SK-N-SH treated with all-trans-retinoic acid at 6 μM for 48 hours (cell line): ENCODE data around the gene ST6GALNAC1.

Source experiments
- ATAC-seq: fragments of 200-7000 bp; cut with Tn5 transposase; 3 replicates; pipeline ENCODE4 v1.9.1; 2020; ENCODE audit warnings: mild to moderate bottlenecking, moderate library complexity
- BACH2 ChIP-seq: fragments of 250-450 bp; sonication (Bioruptor Pico); IDR thresholded peaks from 2 replicates; pipeline ENCODE4 v1.9.0; 2021; ENCODE audit warnings: mild to moderate bottlenecking, borderline replicate concordance
- CSDC2 ChIP-seq: fragments of 250-450 bp; sonication (Bioruptor Pico); IDR thresholded peaks from 2 replicates; pipeline ENCODE4 v1.5.0; 2020; ENCODE audit warnings: mild to moderate bottlenecking, moderate library complexity
- ESRRG ChIP-seq: fragments of 250-450 bp; sonication (Bioruptor Pico); IDR thresholded peaks from 2 replicates; pipeline ENCODE4 v1.6.1; 2021; ENCODE audit warnings: mild to moderate bottlenecking
- GLIS3 ChIP-seq: fragments of 250-450 bp; sonication (Bioruptor Pico); IDR thresholded peaks from 2 replicates; pipeline ENCODE4 v1.5.0; 2020; ENCODE audit warnings: mild to moderate bottlenecking, moderate library complexity
- ISL1 ChIP-seq: fragments of 250-450 bp; sonication (Bioruptor Pico); IDR thresholded peaks from 2 replicates; pipeline ENCODE4 v2.1.2; 2022; ENCODE audit warnings: mild to moderate bottlenecking, moderate library complexity
- OSR1 ChIP-seq: fragments of 250-450 bp; sonication (Bioruptor Pico); IDR thresholded peaks from 2 replicates; pipeline ENCODE4 v1.8.0; 2022; ENCODE audit warnings: moderate library complexity, mild to moderate bottlenecking, inconsistent platforms
- PPARA ChIP-seq: fragments of 250-450 bp; sonication (Bioruptor Pico); IDR thresholded peaks from 2 replicates; pipeline ENCODE4 v1.5.0; 2020; ENCODE audit warnings: mild to moderate bottlenecking, borderline replicate concordance
- RARB ChIP-seq: fragments of 250-450 bp; sonication (Bioruptor Pico); IDR thresholded peaks from 2 replicates; pipeline ENCODE4 v1.8.0; 2021; ENCODE audit warnings: mild to moderate bottlenecking, moderate library complexity
- TCF4 ChIP-seq: fragments of 250-450 bp; sonication (Bioruptor Pico); IDR thresholded peaks from 2 replicates; pipeline ENCODE4 v1.8.0; 2021; ENCODE audit warnings: mild to moderate bottlenecking, moderate library complexity, borderline replicate concordance
- TOX ChIP-seq: fragments of 250-450 bp; sonication (Bioruptor Pico); IDR thresholded peaks from 2 replicates; pipeline ENCODE4 v1.8.0; 2021; ENCODE audit warnings: mild to moderate bottlenecking, moderate library complexity, borderline replicate concordance
- ZFP3 ChIP-seq: fragments of 250-450 bp; sonication (Bioruptor Pico); IDR thresholded peaks from 2 replicates; pipeline ENCODE4 v1.5.0; 2020; ENCODE audit warnings: mild to moderate bottlenecking, moderate library complexity
- ZFP30 ChIP-seq: fragments of 450-650 bp; formaldehyde crosslinking; IDR thresholded peaks from 2 replicates; pipeline ENCODE4 v1.5.0; 2022; ENCODE audit warnings: mild to moderate bottlenecking, moderate library complexity
- ZNF70 ChIP-seq: fragments of 450-650 bp; formaldehyde crosslinking; IDR thresholded peaks from 2 replicates; pipeline ENCODE4 v1.5.0; 2020; ENCODE audit warnings: mild to moderate bottlenecking, moderate library complexity
- TF ChIP-seq, protein P1 (sequence below): fragments of 250-450 bp; sonication (Bioruptor Pico); IDR thresholded peaks from 2 replicates; pipeline ENCODE4 v1.8.0; 2020; ENCODE audit warnings: mild to moderate bottlenecking, moderate library complexity, borderline replicate concordance
- TF ChIP-seq, protein P2 (sequence below): fragments of 250-450 bp; sonication (Bioruptor Pico); IDR thresholded peaks from 2 replicates; pipeline ENCODE4 v1.5.0; 2020; ENCODE audit warnings: mild to moderate bottlenecking, moderate library complexity
- TF ChIP-seq, protein P3 (sequence below): fragments of 250-450 bp; sonication (Bioruptor Pico); IDR thresholded peaks from 2 replicates; pipeline ENCODE4 v1.8.0; 2021; ENCODE audit warnings: low read depth, mild to moderate bottlenecking, moderate library complexity, borderline replicate concordance
- TF ChIP-seq, protein P4 (sequence below): fragments of 250-450 bp; sonication (Bioruptor Pico); IDR thresholded peaks from 2 replicates; pipeline ENCODE4 v1.5.1; 2020; ENCODE audit warnings: low read depth, mild to moderate bottlenecking, moderate library complexity
- TF ChIP-seq, protein P5 (sequence below): fragments of 250-450 bp; sonication (Bioruptor Pico); IDR thresholded peaks from 2 replicates; pipeline ENCODE4 v1.5.1; 2021; ENCODE audit warnings: mild to moderate bottlenecking, moderate library complexity

The ST6GALNAC1 gene

DNA sequence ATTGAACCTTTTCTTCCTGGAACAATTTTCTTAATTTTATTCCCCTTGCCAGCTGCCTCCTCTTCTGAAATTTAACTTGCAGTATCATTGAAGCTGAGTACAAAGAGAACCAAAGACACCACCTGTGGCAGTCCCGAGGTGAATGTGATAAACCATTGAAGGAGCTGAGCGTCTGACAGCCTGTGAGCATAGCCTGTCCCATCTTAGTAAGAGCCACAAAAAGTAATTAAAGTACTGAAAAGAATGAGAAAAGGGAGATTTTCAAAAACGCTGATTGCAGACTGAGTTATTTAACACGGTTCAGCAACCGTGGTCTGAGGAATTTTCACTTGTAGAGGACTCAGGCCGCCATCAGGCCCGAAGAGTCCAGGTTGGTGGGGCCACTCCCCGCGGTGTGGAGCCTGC lies 27.2 kb upstream of the ST6GALNAC1 start:
- ATAC-seq = no peak
- TF ChIP-seq, protein P1, sequence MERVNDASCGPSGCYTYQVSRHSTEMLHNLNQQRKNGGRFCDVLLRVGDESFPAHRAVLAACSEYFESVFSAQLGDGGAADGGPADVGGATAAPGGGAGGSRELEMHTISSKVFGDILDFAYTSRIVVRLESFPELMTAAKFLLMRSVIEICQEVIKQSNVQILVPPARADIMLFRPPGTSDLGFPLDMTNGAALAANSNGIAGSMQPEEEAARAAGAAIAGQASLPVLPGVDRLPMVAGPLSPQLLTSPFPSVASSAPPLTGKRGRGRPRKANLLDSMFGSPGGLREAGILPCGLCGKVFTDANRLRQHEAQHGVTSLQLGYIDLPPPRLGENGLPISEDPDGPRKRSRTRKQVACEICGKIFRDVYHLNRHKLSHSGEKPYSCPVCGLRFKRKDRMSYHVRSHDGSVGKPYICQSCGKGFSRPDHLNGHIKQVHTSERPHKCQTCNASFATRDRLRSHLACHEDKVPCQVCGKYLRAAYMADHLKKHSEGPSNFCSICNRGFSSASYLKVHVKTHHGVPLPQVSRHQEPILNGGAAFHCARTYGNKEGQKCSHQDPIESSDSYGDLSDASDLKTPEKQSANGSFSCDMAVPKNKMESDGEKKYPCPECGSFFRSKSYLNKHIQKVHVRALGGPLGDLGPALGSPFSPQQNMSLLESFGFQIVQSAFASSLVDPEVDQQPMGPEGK = no peak
- TF ChIP-seq RARB (no peak), ZFP30 (CRISPR knock-in tag) (no peak), PPARA (no peak), OSR1 (CRISPR knock-in tag) (no peak), ZFP3 (CRISPR knock-in tag) (no peak), TCF4 (CRISPR knock-in tag) (no peak)

DNA sequence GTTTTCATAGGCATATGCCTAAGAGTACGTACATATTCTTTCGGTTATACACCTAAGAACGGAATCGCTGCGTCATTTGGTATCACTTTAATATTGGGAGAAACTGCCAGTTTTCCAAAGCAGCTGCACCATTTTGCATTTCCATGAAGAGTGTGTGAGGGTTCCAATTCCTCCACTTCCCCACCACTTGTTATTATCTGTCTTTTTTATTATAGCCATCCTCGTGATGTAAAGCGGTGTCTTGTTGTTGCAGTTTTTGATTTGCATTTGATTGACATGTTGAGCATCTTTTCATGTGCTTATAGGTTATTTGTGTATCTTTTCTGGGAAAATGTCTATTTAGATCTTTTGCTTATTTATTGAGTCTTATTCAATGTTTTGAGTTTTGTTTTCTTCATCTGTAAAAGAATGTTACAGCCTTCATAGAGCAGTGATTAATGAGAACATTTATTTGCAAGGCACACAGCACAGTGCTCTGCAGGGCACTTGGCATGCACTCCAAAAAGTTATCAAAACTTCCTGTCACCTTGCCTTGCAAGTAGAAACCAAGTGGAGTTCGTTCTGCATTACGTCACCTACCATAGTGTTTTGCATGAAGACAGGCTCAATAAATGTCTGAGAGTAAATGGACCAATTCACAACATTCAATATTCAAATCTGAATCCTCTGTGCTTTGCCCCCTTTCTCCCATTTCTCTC lies 26.6 kb upstream of the ST6GALNAC1 start:
- ATAC-seq = no peak
- TF ChIP-seq PPARA (no peak), BACH2 (CRISPR knock-in tag) (no peak), ISL1 (CRISPR knock-in tag) (no peak), GLIS3 (no peak), ESRRG (CRISPR knock-in tag) (no peak), TOX (no peak)
- TF ChIP-seq, protein P2, sequence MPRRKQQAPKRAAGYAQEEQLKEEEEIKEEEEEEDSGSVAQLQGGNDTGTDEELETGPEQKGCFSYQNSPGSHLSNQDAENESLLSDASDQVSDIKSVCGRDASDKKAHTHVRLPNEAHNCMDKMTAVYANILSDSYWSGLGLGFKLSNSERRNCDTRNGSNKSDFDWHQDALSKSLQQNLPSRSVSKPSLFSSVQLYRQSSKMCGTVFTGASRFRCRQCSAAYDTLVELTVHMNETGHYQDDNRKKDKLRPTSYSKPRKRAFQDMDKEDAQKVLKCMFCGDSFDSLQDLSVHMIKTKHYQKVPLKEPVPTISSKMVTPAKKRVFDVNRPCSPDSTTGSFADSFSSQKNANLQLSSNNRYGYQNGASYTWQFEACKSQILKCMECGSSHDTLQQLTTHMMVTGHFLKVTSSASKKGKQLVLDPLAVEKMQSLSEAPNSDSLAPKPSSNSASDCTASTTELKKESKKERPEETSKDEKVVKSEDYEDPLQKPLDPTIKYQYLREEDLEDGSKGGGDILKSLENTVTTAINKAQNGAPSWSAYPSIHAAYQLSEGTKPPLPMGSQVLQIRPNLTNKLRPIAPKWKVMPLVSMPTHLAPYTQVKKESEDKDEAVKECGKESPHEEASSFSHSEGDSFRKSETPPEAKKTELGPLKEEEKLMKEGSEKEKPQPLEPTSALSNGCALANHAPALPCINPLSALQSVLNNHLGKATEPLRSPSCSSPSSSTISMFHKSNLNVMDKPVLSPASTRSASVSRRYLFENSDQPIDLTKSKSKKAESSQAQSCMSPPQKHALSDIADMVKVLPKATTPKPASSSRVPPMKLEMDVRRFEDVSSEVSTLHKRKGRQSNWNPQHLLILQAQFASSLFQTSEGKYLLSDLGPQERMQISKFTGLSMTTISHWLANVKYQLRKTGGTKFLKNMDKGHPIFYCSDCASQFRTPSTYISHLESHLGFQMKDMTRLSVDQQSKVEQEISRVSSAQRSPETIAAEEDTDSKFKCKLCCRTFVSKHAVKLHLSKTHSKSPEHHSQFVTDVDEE (CRISPR knock-in tag) = no peak
- TF ChIP-seq, protein P3, sequence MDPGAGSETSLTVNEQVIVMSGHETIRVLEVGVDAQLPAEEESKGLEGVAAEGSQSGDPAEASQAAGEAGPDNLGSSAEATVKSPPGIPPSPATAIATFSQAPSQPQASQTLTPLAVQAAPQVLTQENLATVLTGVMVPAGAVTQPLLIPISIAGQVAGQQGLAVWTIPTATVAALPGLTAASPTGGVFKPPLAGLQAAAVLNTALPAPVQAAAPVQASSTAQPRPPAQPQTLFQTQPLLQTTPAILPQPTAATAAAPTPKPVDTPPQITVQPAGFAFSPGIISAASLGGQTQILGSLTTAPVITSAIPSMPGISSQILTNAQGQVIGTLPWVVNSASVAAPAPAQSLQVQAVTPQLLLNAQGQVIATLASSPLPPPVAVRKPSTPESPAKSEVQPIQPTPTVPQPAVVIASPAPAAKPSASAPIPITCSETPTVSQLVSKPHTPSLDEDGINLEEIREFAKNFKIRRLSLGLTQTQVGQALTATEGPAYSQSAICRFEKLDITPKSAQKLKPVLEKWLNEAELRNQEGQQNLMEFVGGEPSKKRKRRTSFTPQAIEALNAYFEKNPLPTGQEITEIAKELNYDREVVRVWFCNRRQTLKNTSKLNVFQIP = no peak
- TF ChIP-seq, all 23 proteins: peak for 0

DNA sequence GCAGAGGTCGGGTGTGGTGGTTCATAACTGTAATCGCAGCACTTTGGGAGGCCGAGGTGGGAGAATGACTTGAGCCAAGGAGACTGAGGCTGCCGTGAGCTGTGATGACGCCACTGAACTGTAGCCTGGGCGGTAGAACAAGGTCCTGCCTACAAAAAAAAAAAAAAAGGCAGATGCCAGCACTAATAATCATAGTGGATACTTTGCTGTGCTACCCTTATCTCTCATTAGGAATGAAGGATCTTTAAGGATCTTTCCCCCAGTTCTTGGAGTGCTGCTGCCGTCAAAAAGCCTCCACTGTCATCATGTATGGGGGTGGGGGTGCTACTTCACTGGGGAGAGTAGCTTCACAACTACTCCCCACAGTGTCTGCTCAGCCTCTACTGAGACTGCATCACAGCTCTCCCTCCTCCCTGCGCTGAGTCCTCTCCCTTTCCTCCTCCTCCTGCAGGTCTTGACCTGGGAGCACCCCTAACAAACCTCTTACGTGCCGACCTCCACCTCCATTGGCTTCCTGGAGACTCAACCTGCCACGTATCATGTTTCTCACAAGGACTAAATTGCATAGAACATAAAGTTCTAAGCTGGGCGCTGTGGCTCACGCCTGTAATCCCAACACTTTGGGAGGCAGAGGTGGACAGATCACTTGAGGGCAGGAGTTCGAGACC lies 24.4 kb upstream of the ST6GALNAC1 start:
- no peak for ATAC-seq
- TF ChIP-seq, protein P4, sequence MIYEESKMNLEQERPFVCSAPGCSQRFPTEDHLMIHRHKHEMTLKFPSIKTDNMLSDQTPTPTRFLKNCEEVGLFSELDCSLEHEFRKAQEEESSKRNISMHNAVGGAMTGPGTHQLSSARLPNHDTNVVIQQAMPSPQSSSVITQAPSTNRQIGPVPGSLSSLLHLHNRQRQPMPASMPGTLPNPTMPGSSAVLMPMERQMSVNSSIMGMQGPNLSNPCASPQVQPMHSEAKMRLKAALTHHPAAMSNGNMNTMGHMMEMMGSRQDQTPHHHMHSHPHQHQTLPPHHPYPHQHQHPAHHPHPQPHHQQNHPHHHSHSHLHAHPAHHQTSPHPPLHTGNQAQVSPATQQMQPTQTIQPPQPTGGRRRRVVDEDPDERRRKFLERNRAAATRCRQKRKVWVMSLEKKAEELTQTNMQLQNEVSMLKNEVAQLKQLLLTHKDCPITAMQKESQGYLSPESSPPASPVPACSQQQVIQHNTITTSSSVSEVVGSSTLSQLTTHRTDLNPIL (CRISPR knock-in tag) = no peak
- TF ChIP-seq ISL1 (CRISPR knock-in tag) = no peak
- no peak for TF ChIP-seq TCF4 (CRISPR knock-in tag)
- TF ChIP-seq GLIS3 = no peak
- TF ChIP-seq ZNF70 (CRISPR knock-in tag) = no peak
- TF ChIP-seq, protein P5, sequence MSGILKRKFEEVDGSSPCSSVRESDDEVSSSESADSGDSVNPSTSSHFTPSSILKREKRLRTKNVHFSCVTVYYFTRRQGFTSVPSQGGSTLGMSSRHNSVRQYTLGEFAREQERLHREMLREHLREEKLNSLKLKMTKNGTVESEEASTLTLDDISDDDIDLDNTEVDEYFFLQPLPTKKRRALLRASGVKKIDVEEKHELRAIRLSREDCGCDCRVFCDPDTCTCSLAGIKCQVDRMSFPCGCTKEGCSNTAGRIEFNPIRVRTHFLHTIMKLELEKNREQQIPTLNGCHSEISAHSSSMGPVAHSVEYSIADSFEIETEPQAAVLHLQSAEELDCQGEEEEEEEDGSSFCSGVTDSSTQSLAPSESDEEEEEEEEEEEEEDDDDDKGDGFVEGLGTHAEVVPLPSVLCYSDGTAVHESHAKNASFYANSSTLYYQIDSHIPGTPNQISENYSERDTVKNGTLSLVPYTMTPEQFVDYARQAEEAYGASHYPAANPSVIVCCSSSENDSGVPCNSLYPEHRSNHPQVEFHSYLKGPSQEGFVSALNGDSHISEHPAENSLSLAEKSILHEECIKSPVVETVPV (CRISPR knock-in tag) = no peak
- TF ChIP-seq CSDC2 (CRISPR knock-in tag) = no peak
- TF ChIP-seq RARB = no peak
- TF ChIP-seq ZFP3 (CRISPR knock-in tag) = no peak
- TF ChIP-seq, protein P2 (CRISPR knock-in tag) = no peak
- TF ChIP-seq ESRRG (CRISPR knock-in tag) = no peak
